SK-N-SH (cell line): ENCODE results near the gene ZNF311. TPM values are rescaled to one million over a fixed set of nuclear protein-coding genes. Genes with fewer than 3 reads are reported as not detected.

Experiments
- CTCF ChIA-PET: fragments of 300-600, 350-600 bp; formaldehyde crosslinking; extraction: SDS; loops from one replicate; lab custom pipeline; 2021; lab: Yijun Ruan, JAX
- POLR2A ChIA-PET: fragments of 350-600 bp; sonication (Branson Sonifier 250); formaldehyde crosslinking; extraction: SDS; loops from one replicate; lab custom pipeline; 2020; ENCODE audit warnings: antibody characterized with exemption, inconsistent platforms; lab: Yijun Ruan, JAX
- DNase-seq: peaks from one replicate; pipeline ENCODE4 v3.0.0; 2012
- H2AFZ ChIP-seq: fragments of 200-600 bp; sonication (generic); 2 replicates; pipeline ENCODE4 v1.8.1; 2016; ENCODE audit warnings: antibody characterized with exemption, mild to moderate bottlenecking, low read depth
- H3F3A ChIP-seq: fragments of 200-600 bp; sonication (generic); replicated peaks from 2 replicates; pipeline ENCODE3; 2016; ENCODE audit warnings: antibody characterized with exemption, mild to moderate bottlenecking; ENCODE audit not compliant: insufficient read depth
- H3K27ac ChIP-seq, 2 experiments: fragments of 200-500 bp in 1 of 2; fragments of 200-600 bp in 1 of 2; sonication (Bioruptor generic) in 1 of 2; sonication (generic), shearing (Covaris generic) in 1 of 2; 2 replicates each; pipeline versions ENCODE4 v1.5.1 to v1.6.1; 2014 to 2016; ENCODE audit warnings: low read depth in 2 of 2, inconsistent platforms in 1 of 2, low read length in 1 of 2, mild to moderate bottlenecking in 1 of 2, mixed read lengths in 1 of 2
- H3K27me3 ChIP-seq: fragments of 200-600 bp; sonication (generic), shearing (Covaris generic); 2 replicates; pipeline ENCODE4 v1.6.1; 2016; ENCODE audit warnings: mixed run types; ENCODE audit not compliant: insufficient read depth
- H3K36me3 ChIP-seq, 2 experiments: fragments of 200-500 bp in 1 of 2; fragments of 200-600 bp in 1 of 2; sonication (Bioruptor generic) in 1 of 2; sonication (generic) in 1 of 2; replicated peaks in 1 of 2; 2 replicates each; pipeline versions ENCODE3 to v1.5.1; 2014 to 2016; ENCODE audit warnings: low read length in 1 of 2, mild to moderate bottlenecking in 1 of 2; ENCODE audit not compliant: insufficient read depth in 2 of 2, control insufficient read depth in 1 of 2
- H3K4me1 ChIP-seq, 2 experiments: fragments of 200-500 bp in 1 of 2; fragments of 200-600 bp in 1 of 2; sonication (Bioruptor generic) in 1 of 2; sonication (generic), shearing (Covaris generic) in 1 of 2; 2 replicates each; pipeline versions ENCODE4 v1.5.1 to v1.6.1; 2014 to 2016; ENCODE audit warnings: low read depth in 1 of 2, low read length in 1 of 2, mixed run types in 1 of 2; ENCODE audit not compliant: insufficient read depth in 2 of 2, control insufficient read depth in 1 of 2
- H3K4me2 ChIP-seq: fragments of 200-600 bp; sonication (generic), shearing (Covaris generic); 2 replicates; pipeline ENCODE4 v1.6.1; 2017; ENCODE audit warnings: mixed run types
- H3K4me3 ChIP-seq, 2 experiments: fragments of 200-500 bp in 1 of 2; fragments of 200-600 bp in 1 of 2; sonication (Bioruptor generic) in 1 of 2; sonication (generic), shearing (Covaris generic) in 1 of 2; 2 replicates each; pipeline versions ENCODE4 v1.5.1 to v1.8.1; 2014 to 2016; ENCODE audit warnings: low read depth in 2 of 2, inconsistent platforms in 1 of 2, low read length in 1 of 2, mild to moderate bottlenecking in 1 of 2, mixed read lengths in 1 of 2, moderate library complexity in 1 of 2
- H3K79me2 ChIP-seq: fragments of 200-600 bp; sonication (generic); 2 replicates; pipeline ENCODE4 v1.8.1; 2017; ENCODE audit warnings: mild to moderate bottlenecking; ENCODE audit not compliant: insufficient read depth
- H3K9ac ChIP-seq: fragments of 200-600 bp; sonication (generic); 2 replicates; pipeline ENCODE4 v1.6.1; 2017; ENCODE audit warnings: mixed run types
- H3K9me2 ChIP-seq: fragments of 200-600 bp; sonication (generic); 2 replicates; pipeline ENCODE4 v1.6.1; 2017; ENCODE audit warnings: mixed run types
- H3K9me3 ChIP-seq: fragments of 200-600 bp; sonication (generic); 2 replicates; pipeline ENCODE4 v1.6.1; 2017; ENCODE audit warnings: mixed run types, mild to moderate bottlenecking, moderate library complexity
- H4K20me1 ChIP-seq: fragments of 200-600 bp; sonication (generic); 2 replicates; pipeline ENCODE4 v1.6.1; 2017; ENCODE audit warnings: mild to moderate bottlenecking, mixed run types; ENCODE audit not compliant: insufficient read depth
- FOXM1 ChIP-seq: IDR thresholded peaks from 2 replicates; pipeline ENCODE4 v1.4.0; 2012; ENCODE audit warnings: low read depth, mild to moderate bottlenecking
- MEF2A ChIP-seq: IDR thresholded peaks from 2 replicates; pipeline ENCODE4 v1.4.0; 2012; ENCODE audit warnings: low read depth, borderline replicate concordance
- WGBS: methylation state at CpG from one replicate; pipeline ENCODE4 v1.1.6; 2017; ENCODE audit warnings: low lambda C conversion rate; 5-methylcytosine and 5-hydroxymethylcytosine counted together
- polyA plus RNA-seq, 3 experiments: library from polyadenylated mRNA; depleted of rRNA; stranded (reverse); fragments of >200 nt; gene quantifications; 2 replicates each; pipeline ENCODE4 v1.2.3, GENCODE V29; 2012
- small RNA-seq, 7 experiments: library from RNA; depleted of rRNA; stranded (forward); fragments of <200 nt; gene quantifications; one replicate each; pipeline ENCODE3, GENCODE V24; 2012

ZNF311 gene
- polyA plus RNA-seq, 1 of the 3 experiments (the other 2 are of a cell fraction): 0.16 TPM

- ChIA-PET CTCF (no interaction called here), POLR2A (no interaction called here)
- 92% methylated on average over 3 of the region's 3 CpGs for WGBS
- H3K27ac ChIP-seq: no peak overlapping the region
- H3K36me3 ChIP-seq: no peaks in the 10 kb centered on the region
- TF ChIP-seq FOXM1 (no peak), MEF2A (no peak)
- H3K4me1 ChIP-seq: peaks cover 0 to 6% of the 10 kb centered on the region in 2 experiments; a peak in 2 of 4 replicates
- no peaks in the 10 kb centered on the region for H3K9me2 ChIP-seq
- no peak overlapping the region for H3K9ac ChIP-seq
- no peaks in the 10 kb centered on the region for H3K27me3 ChIP-seq
- no peak overlapping the region for H3K4me3 ChIP-seq
- peaks cover 17% of the 10 kb centered on the region for H3F3A ChIP-seq
- no peaks in the 10 kb centered on the region for H4K20me1 ChIP-seq
- no peaks in the 10 kb centered on the region for H3K9me3 ChIP-seq
- no peak overlapping the region for H2AFZ ChIP-seq
- H3K79me2 ChIP-seq: no peaks in the 10 kb centered on the region
- no peak for DNase-seq
- H3K4me2 ChIP-seq: no peak overlapping the region
These were observed 59.8 kb downstream of the ZNF311 start for GRCh38 chr6:28945349-28945748.

Small RNAs within 50 kb of the gene (small RNA-seq; reads per million reads assigned to genes)
- gene RN7SL471P: 0 reads per million in 7 experiments

Other genes starting within 250 kb of the ZNF311 start
- 43.8 and 67.4 TPM in 2 replicates for gene TRIM27, start 81.3 kb downstream of the ZNF311 start, polyA plus RNA-seq (2012; rRNA removed)
- not detected in 2 replicates for gene OR2W1, start 39.9 kb upstream of the ZNF311 start, polyA plus RNA-seq (2012; rRNA removed)
- not detected in 2 replicates for gene OR2B3, start 82.0 kb upstream of the ZNF311 start, polyA plus RNA-seq (2012; rRNA removed)
- not detected in 2 replicates for gene OR2J1, start 94.2 kb upstream of the ZNF311 start, polyA plus RNA-seq (2012; rRNA removed)
- gene OR2J3, start 102.7 kb upstream of the ZNF311 start, polyA plus RNA-seq (2012; rRNA removed): not detected in 2 replicates
- gene OR2J2, start 165.6 kb upstream of the ZNF311 start, polyA plus RNA-seq (2012; rRNA removed): not detected in 2 replicates